ENCODE data around the gene CENPL.
"Not testable (repeated sequence)": the region's sequence is repeated elsewhere in the genome, so short reads cannot be mapped to it uniquely, and the experiment has no call there.

The CENPL gene

GRCh38 chr1:173768827-173769226 is 55.9 kb downstream of the CENPL start:
- peaks cover 10% of the 10 kb centered on the region for H3K36me3 ChIP-seq
- DNase-seq, result no peak
- no peak overlapping the region for H3K27ac ChIP-seq
- no peak overlapping the region for H3K4me3 ChIP-seq (ENCODE audit: low read depth, low read length)
- TF ChIP-seq CTCF (IDR thresholded peaks at IDR 0.05; ENCODE audit: low read depth, low read length), result no peak
- H3K9me3 ChIP-seq (ENCODE audit: severe bottlenecking), result no peaks in the 10 kb centered on the region
- H3K27me3 ChIP-seq (ENCODE audit: insufficient read depth, low read depth, severe bottlenecking), result no peaks in the 10 kb centered on the region

GRCh38 chr1:173768206-173768605 is 56.5 kb downstream of the CENPL start:
- Histone ChIP-seq H3K36me3 (peaks cover 10% of the 10 kb centered on the region), H3K27me3 (ENCODE audit: insufficient read depth, low read depth, severe bottlenecking) (no peaks in the 10 kb centered on the region), H3K9me3 (ENCODE audit: severe bottlenecking) (no peaks in the 10 kb centered on the region), H3K27ac (no peak overlapping the region), H3K4me3 (ENCODE audit: low read depth, low read length) (no peak overlapping the region)
- no peak for DNase-seq
- no peak for TF ChIP-seq CTCF (IDR thresholded peaks at IDR 0.05; ENCODE audit: low read depth, low read length)

DNA sequence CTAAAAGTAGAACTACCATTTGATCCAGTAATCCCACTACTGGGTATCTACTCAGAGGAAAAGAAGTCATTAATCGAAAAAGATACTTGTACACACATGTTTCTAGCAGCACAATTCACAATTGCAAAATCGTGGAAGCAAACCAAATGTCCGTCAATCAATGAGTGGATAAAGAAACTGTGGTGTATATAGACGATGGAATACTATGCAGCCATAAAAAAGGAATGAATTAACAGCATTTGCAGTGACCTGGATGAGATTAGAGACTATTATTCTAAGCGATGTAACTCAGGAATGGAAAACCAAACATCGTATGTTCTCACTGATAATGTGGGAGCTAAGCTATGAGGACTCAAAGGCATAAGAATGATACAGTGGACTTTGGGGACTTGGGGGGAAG is 60.4 kb downstream of the CENPL start:
- H3K27me3 ChIP-seq (ENCODE audit: insufficient read depth, low read depth, severe bottlenecking); H3K4me3 ChIP-seq (ENCODE audit: low read depth, low read length); H3K27ac ChIP-seq; DNase-seq; H3K9me3 ChIP-seq (ENCODE audit: severe bottlenecking): not testable (repeated sequence)
- H3K36me3 ChIP-seq, result peaks cover 13% of the 10 kb centered on the region

GRCh38 chr1:173758980-173759379 is 65.7 kb downstream of the CENPL start:
- no peak for TF ChIP-seq CTCF (IDR thresholded peaks at IDR 0.05; ENCODE audit: low read depth, low read length)
- DNase-seq, result no peak
- H3K9me3 ChIP-seq (ENCODE audit: severe bottlenecking), result peaks cover 3% of the 10 kb centered on the region
- peaks cover 48% of the 10 kb centered on the region for H3K36me3 ChIP-seq
- H3K4me3 ChIP-seq (ENCODE audit: low read depth, low read length), result no peak overlapping the region
- H3K27me3 ChIP-seq (ENCODE audit: insufficient read depth, low read depth, severe bottlenecking), result no peaks in the 10 kb centered on the region
- H3K27ac ChIP-seq, result no peak overlapping the region

DNA sequence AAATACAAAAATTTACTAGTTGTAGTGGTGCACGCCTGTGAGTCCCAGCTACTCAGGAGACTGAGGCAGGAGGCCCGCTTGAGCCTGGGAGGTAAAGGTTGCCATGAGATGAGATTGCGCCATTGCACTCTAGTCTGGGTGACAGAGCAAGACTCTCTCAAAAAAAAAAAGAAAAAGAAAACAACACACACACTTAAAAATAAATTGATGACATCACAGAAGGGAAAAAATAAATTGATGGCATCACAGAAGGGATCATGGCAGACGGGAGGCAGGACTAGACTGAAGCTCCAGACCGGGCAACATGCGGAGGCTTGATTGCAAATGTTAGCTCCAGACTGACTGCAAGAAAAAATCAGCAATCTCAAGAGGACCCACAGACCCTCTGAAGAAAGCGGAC is 66.6 kb downstream of the CENPL start:
- no peak overlapping the region for H3K27ac ChIP-seq
- H3K36me3 ChIP-seq, result peaks cover 50% of the 10 kb centered on the region
- DNase-seq, result no peak
- TF ChIP-seq CTCF (IDR thresholded peaks at IDR 0.05; ENCODE audit: low read depth, low read length), result no peak
- H3K4me3 ChIP-seq (ENCODE audit: low read depth, low read length), result no peak overlapping the region
- H3K27me3 ChIP-seq (ENCODE audit: insufficient read depth, low read depth, severe bottlenecking), result no peaks in the 10 kb centered on the region
- peaks cover 3% of the 10 kb centered on the region for H3K9me3 ChIP-seq (ENCODE audit: severe bottlenecking)

- Histone ChIP-seq H3K36me3 (peaks cover 52% of the 10 kb centered on the region), H3K4me3 (ENCODE audit: low read depth, low read length) (no peak overlapping the region)
These were observed 67.0 kb downstream of the CENPL start for GRCh38 chr1:173757666-173758065.

More at GRCh38 chr1:173757666-173758065, 67.0 kb downstream of the CENPL start:
- no peaks in the 10 kb centered on the region for H3K27me3 ChIP-seq (ENCODE audit: insufficient read depth, low read depth, severe bottlenecking)
- peaks cover 3% of the 10 kb centered on the region for H3K9me3 ChIP-seq (ENCODE audit: severe bottlenecking)
- no peak for TF ChIP-seq CTCF (IDR thresholded peaks at IDR 0.05; ENCODE audit: low read depth, low read length)
- DNase-seq, result no peak
- H3K27ac ChIP-seq, result no peak overlapping the region

Data from WERI-Rb-1 (cell line).